OCI-LY1 (cell line): ENCODE measurements around the gene SYT9.

Experiments used
- H2AFZ ChIP-seq: fragments of 200-600 bp; sonication (generic), shearing (Covaris generic); 2 replicates; pipeline ENCODE4 v1.6.0; 2014; ENCODE audit warnings: antibody characterized with exemption, mild to moderate bottlenecking, low read length
- H3F3A ChIP-seq: fragments of 200-600 bp; sonication (generic), shearing (Covaris generic); 2 replicates; pipeline ENCODE4 v1.6.0; 2014; ENCODE audit warnings: mild to moderate bottlenecking, antibody characterized with exemption, low read length, moderate library complexity; ENCODE audit not compliant: insufficient read depth
- H3K27ac ChIP-seq: fragments of 200-600 bp; sonication (generic); 2 replicates; pipeline ENCODE4 v1.5.1; 2014; ENCODE audit warnings: low read length, mixed run types, mild to moderate bottlenecking, low read depth; ENCODE audit not compliant: poor library complexity, severe bottlenecking
- H3K27me3 ChIP-seq: fragments of 200-600 bp; sonication (generic); 2 replicates; pipeline ENCODE4 v1.6.0; 2014; ENCODE audit warnings: antibody characterized with exemption, mild to moderate bottlenecking, low read length, moderate library complexity; ENCODE audit not compliant: insufficient read depth
- H3K36me3 ChIP-seq: fragments of 200-600 bp; sonication (generic); 2 replicates; pipeline ENCODE4 v1.6.1; 2014; ENCODE audit warnings: mild to moderate bottlenecking, antibody characterized with exemption, low read length, moderate library complexity, mixed read lengths; ENCODE audit not compliant: insufficient read depth
- H3K4me1 ChIP-seq: fragments of 200-600 bp; sonication (generic); 2 replicates; pipeline ENCODE4 v1.5.1; 2014; ENCODE audit warnings: mild to moderate bottlenecking, low read length, moderate library complexity; ENCODE audit not compliant: insufficient read depth, severe bottlenecking
- H3K4me2 ChIP-seq: fragments of 200-600 bp; sonication (generic), shearing (Covaris generic); 2 replicates; pipeline ENCODE4 v1.6.1; 2014; ENCODE audit warnings: low read length
- H3K4me3 ChIP-seq: fragments of 200-600 bp; sonication (generic); 2 replicates; pipeline ENCODE4 v1.5.1; 2014; ENCODE audit warnings: low read length, low read depth, mild to moderate bottlenecking, mixed read lengths; ENCODE audit not compliant: poor library complexity, severe bottlenecking
- H3K79me2 ChIP-seq: fragments of 200-600 bp; shearing (Covaris generic); 2 replicates; pipeline ENCODE4 v1.6.1; 2016; ENCODE audit warnings: mixed run types, low read length, mixed read lengths; ENCODE audit not compliant: insufficient read depth
- H3K9ac ChIP-seq: fragments of 200-600 bp; sonication (generic), shearing (Covaris generic); 2 replicates; pipeline ENCODE4 v1.6.1; 2014; ENCODE audit warnings: mild to moderate bottlenecking, low read length, mixed read lengths
- H3K9me2 ChIP-seq: fragments of 200-600 bp; sonication (generic), shearing (Covaris generic); 2 replicates; pipeline ENCODE4 v1.6.1; 2014; ENCODE audit warnings: low read depth, mild to moderate bottlenecking, low read length, mixed read lengths
- H3K9me3 ChIP-seq: fragments of 200-600 bp; shearing (Covaris generic); 2 replicates; pipeline ENCODE4 v1.6.1; 2014; ENCODE audit warnings: low read length, mixed read lengths
- H4K20me1 ChIP-seq: fragments of 200-600 bp; sonication (generic), shearing (Covaris generic); 2 replicates; pipeline ENCODE4 v1.6.0; 2016; ENCODE audit warnings: mild to moderate bottlenecking, low read length; ENCODE audit not compliant: insufficient read depth
- EZH2 ChIP-seq: fragments of 200-600 bp; sonication (generic), shearing (Covaris generic); IDR thresholded peaks from 2 replicates; pipeline ENCODE4 v1.8.0; 2017; ENCODE audit warnings: borderline replicate concordance, mixed run types, mild to moderate bottlenecking, antibody characterized with exemption, low read length, moderate library complexity, mixed read lengths
- TF ChIP-seq, protein P1 (sequence below): fragments of 200-600 bp; sonication (generic), shearing (Covaris generic); IDR thresholded peaks from 2 replicates; pipeline ENCODE4 v1.5.1; 2017; ENCODE audit warnings: mild to moderate bottlenecking, antibody characterized with exemption, low read length, moderate library complexity, mixed read lengths

Gene SYT9

DNA sequence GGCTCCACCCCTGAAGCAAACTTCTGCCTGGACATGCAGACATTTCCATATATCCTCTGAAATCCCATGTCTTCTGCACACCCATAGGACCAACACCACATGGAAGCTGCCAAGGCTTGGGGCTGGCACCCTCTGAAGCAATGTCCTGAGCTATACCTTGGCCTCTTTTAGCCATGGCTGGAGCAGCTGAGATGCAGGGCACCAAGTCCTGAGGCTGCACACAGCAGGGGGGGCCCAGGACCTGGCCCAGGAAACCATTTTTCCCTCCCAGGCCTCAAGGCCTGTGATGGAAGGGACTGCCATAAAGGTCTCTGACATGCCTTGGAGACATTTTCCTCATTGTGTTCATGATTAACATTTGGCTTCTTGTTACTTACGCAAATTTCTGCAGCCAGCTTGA is 34.5 kb downstream of the SYT9 start:
- Histone ChIP-seq H3K9me3 (peaks cover 2% of the 10 kb centered on the region; the same call in 1 of the 2 replicates), H2AFZ (no peak overlapping the region), H3K36me3 (no peaks in the 10 kb centered on the region), H3K9ac (no peak overlapping the region), H3K4me1 (no peaks in the 10 kb centered on the region), H3K4me2 (no peak overlapping the region), H4K20me1 (no peaks in the 10 kb centered on the region), H3K4me3 (no peak overlapping the region), H3K27me3 (no peaks in the 10 kb centered on the region), H3K9me2 (no peaks in the 10 kb centered on the region), H3K79me2 (no peaks in the 10 kb centered on the region), H3F3A (no peaks in the 10 kb centered on the region), H3K27ac (no peak overlapping the region)
- TF ChIP-seq, protein P1, sequence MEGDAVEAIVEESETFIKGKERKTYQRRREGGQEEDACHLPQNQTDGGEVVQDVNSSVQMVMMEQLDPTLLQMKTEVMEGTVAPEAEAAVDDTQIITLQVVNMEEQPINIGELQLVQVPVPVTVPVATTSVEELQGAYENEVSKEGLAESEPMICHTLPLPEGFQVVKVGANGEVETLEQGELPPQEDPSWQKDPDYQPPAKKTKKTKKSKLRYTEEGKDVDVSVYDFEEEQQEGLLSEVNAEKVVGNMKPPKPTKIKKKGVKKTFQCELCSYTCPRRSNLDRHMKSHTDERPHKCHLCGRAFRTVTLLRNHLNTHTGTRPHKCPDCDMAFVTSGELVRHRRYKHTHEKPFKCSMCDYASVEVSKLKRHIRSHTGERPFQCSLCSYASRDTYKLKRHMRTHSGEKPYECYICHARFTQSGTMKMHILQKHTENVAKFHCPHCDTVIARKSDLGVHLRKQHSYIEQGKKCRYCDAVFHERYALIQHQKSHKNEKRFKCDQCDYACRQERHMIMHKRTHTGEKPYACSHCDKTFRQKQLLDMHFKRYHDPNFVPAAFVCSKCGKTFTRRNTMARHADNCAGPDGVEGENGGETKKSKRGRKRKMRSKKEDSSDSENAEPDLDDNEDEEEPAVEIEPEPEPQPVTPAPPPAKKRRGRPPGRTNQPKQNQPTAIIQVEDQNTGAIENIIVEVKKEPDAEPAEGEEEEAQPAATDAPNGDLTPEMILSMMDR, result no peak
- no peak for TF ChIP-seq EZH2

DNA sequence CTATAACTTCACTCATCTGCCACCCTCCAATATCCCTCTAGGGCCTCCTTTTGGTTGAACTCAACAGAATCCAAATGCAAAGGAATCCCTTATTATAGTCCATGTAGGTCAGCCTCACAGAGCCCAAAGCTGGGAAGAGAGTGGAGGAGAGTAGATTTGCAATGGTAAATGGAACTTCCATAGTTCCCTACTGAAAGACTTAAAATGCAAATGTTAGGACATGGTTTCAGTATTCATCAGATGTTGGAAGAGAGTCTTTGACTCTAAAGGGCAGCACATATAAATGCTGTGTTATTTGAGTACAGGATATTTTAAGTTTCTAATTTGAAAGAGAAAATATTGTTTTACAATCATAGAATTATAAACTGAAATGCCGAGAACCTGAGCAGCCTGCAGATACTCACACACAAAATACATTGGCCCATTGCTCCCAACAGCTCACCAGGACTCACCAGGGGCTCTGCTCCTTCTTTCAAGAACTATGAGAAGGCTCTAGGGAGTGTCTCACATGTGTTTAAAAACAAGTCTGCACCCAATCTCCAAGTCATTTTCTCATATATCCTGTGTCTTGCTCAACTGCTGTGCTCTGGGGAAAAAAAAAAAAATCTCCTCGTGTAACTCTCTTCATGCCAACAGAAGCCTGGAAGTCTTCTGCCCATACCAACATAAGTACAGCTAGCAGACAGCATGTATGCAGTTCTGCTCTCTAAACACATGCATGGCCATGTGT is 39.6 kb downstream of the SYT9 start:
- Histone ChIP-seq H4K20me1 (no peaks in the 10 kb centered on the region), H3K4me2 (no peak overlapping the region), H3K36me3 (no peaks in the 10 kb centered on the region), H3K4me1 (no peaks in the 10 kb centered on the region), H3K79me2 (no peaks in the 10 kb centered on the region), H3K9me3 (no peaks in the 10 kb centered on the region), H3K9me2 (no peaks in the 10 kb centered on the region), H3K27ac (no peak overlapping the region), H3K9ac (no peak overlapping the region), H3K27me3 (no peaks in the 10 kb centered on the region), H3K4me3 (no peak overlapping the region), H2AFZ (no peak overlapping the region), H3F3A (no peaks in the 10 kb centered on the region)
- TF ChIP-seq, protein P1, result no peak
- TF ChIP-seq EZH2, result no peak

DNA sequence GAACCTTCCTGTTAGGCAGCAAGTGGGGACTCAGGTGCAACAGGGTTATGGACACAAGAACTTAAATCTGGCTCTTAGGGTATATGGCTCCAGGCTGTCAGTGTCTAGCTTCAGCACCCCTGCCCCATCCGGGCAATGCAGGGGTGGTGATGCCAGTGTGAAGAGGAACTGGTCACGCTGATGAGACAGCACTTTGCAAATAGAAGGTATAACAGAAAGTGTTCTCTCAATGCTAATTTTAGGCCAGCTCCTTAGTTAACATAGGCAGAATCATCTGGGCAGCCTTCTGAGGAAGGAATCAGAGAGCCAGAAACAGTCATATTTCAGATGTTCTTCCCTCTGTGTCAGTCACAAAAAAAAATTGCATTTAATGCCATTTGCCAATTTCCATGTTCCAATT is 41.2 kb downstream of the SYT9 start:
- TF ChIP-seq, protein P1, result no peak
- TF ChIP-seq EZH2, result no peak

More for the DNA sequence above, 41.2 kb downstream of the SYT9 start:
- no peaks in the 10 kb centered on the region for H3K9me2 ChIP-seq
- no peaks in the 10 kb centered on the region for H3F3A ChIP-seq
- no peak overlapping the region for H3K9ac ChIP-seq
- no peaks in the 10 kb centered on the region for H3K4me1 ChIP-seq
- no peaks in the 10 kb centered on the region for H3K79me2 ChIP-seq
- H3K27me3 ChIP-seq, result no peaks in the 10 kb centered on the region
- H3K9me3 ChIP-seq, result no peaks in the 10 kb centered on the region
- H3K36me3 ChIP-seq, result no peaks in the 10 kb centered on the region
- no peak overlapping the region for H3K27ac ChIP-seq
- no peaks in the 10 kb centered on the region for H4K20me1 ChIP-seq
- H2AFZ ChIP-seq, result no peak overlapping the region
- no peak overlapping the region for H3K4me2 ChIP-seq
- H3K4me3 ChIP-seq, result no peak overlapping the region
